Thoracic aorta (tissue), 2 donors: ENCODE measurements around the gene RETREG1. TPM values are rescaled to one million over a fixed set of nuclear protein-coding genes. Genes with fewer than 3 reads are reported as not detected.

ENCODE experiments used
- ATAC-seq: fragments of 150-250 bp; one replicate; pipeline ENCODE4 v1.8.0; 2017; ENCODE audit warnings: low read depth; ENCODE audit not compliant: insufficient number of reproducible peaks, low FRiP score
- DNase-seq: peaks from one replicate; pipeline ENCODE4 v3.0.0-alpha.2; 2020; ENCODE audit warnings: low spot score
- H3K27ac ChIP-seq, 2 donors: fragments of 200-600 bp; sonication (generic); 1 replicate in 1 of 2; 2 replicates in 1 of 2; pipeline ENCODE4 v1.5.1; 2016; ENCODE audit warnings: mild to moderate bottlenecking in 2 of 2, moderate library complexity in 2 of 2
- H3K27me3 ChIP-seq: fragments of 200-600 bp; sonication (generic); replicated peaks from 2 replicates; pipeline ENCODE4 v1.6.0; 2016; ENCODE audit warnings: mild to moderate bottlenecking; ENCODE audit not compliant: insufficient read depth
- H3K36me3 ChIP-seq: fragments of 200-600 bp; sonication (generic); one replicate; pipeline ENCODE4 v1.5.1; 2016
- H3K4me1 ChIP-seq, 2 donors: fragments of 200-600 bp; sonication (generic); 1 replicate in 1 of 2; 2 replicates in 1 of 2; pipeline versions ENCODE4 v1.5.1 to v1.6.0; 2016; ENCODE audit warnings: low read depth in 2 of 2, mild to moderate bottlenecking in 1 of 2; ENCODE audit not compliant: control insufficient read depth in 1 of 2
- H3K4me3 ChIP-seq: fragments of 200-600 bp; sonication (generic); 2 replicates; pipeline ENCODE4 v1.5.1; 2016; ENCODE audit warnings: mild to moderate bottlenecking
- H3K9me3 ChIP-seq: fragments of 200-600 bp; sonication (generic); 2 replicates; pipeline ENCODE4 v1.5.1; 2016
- CTCF ChIP-seq: fragments of 200-600 bp; sonication (generic); IDR thresholded peaks from one replicate; pipeline ENCODE4 v1.5.1; 2019; ENCODE audit warnings: antibody characterized with exemption
- total RNA-seq, 2 donors: library from RNA; depleted of rRNA; stranded (reverse); fragments of >200 nt; gene quantifications; one replicate each; pipeline versions ENCODE4 v1.1.0 to v1.2.3, GENCODE V29; 2016

RETREG1 gene
- total RNA-seq, 2 donors from 2014 or later = 3.8 to 6.5 TPM

DNA sequence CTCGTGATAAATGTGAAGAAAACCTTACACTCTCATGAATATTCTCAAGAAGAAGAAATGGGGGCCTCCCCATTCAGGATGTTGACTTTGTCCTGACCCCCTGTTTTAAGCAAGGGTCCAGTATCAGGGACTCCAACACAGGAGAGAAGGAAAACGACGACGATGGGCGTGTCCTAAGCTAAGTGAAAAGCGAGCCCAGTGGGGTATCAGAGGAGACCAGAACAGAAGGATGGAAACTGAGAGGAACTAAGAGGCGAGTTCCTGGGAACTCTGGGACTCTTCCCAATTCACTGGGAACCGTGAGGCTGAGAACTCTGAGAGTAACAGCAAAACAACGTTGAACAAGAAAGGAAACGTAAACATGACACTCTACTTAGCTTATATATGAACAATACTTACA is 14.6 kb downstream of the RETREG1 start:
- ATAC-seq = no peak
- H3K27me3 ChIP-seq = no peaks in the 10 kb centered on the region
- no peaks in the 10 kb centered on the region for H3K36me3 ChIP-seq
- no peaks in the 10 kb centered on the region for H3K9me3 ChIP-seq
- H3K4me3 ChIP-seq = no peak overlapping the region
- no peak for TF ChIP-seq CTCF
- no peaks in the 10 kb centered on the region for H3K4me1 ChIP-seq
- H3K27ac ChIP-seq = no peak overlapping the region
- DNase-seq = no peak

DNA sequence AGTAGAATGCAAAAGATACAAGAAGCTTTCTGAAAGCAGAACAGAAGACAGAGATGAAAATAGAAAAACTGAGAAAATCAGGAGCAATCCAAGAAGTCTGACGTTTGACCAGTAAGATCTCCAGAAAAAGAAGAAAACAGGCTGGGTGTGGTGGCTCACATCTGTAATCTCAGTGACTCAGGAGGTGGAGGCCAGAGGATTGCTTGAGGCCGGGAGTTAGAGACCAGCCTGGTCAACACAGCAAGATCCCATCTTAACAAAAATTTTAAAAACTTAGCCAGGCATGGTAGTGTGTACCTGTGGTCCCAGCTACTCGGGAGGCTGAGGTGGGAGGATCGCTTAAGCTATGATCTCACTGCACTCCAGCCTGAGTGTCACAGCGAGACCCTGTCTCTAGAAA is 15.9 kb downstream of the RETREG1 start:
- H3K36me3 ChIP-seq = no peaks in the 10 kb centered on the region
- no peak for ATAC-seq
- no peak overlapping the region for H3K27ac ChIP-seq
- no peaks in the 10 kb centered on the region for H3K9me3 ChIP-seq
- TF ChIP-seq CTCF = no peak
- no peak overlapping the region for H3K4me3 ChIP-seq
- DNase-seq = no peak
- H3K4me1 ChIP-seq = no peaks in the 10 kb centered on the region
- H3K27me3 ChIP-seq = no peaks in the 10 kb centered on the region

DNA sequence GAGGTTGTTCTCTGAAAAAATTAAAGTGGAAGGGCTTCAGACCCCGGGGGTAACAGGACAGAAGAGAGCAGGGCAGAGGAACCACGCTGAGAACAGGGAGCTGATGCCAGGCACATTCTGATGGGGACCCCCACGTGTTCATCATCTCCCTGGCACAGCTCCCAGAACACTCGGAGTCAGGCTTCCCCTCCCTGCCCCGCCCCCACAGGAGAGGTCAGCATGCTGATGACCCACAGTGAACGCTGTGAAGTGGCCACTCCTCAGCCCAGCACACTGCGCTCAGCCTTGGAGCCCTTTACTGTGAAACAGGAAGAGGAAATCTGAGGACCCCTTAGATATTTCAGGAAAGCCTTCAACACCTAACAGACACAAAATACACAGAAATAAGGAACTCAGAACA is 16.4 kb downstream of the RETREG1 start:
- DNase-seq (no peak), ATAC-seq (no peak)
- Histone ChIP-seq H3K36me3 (no peaks in the 10 kb centered on the region), H3K27ac (no peak overlapping the region), H3K4me3 (no peak overlapping the region), H3K4me1 (no peaks in the 10 kb centered on the region), H3K27me3 (no peaks in the 10 kb centered on the region), H3K9me3 (no peaks in the 10 kb centered on the region)
- TF ChIP-seq CTCF = no peak

DNA sequence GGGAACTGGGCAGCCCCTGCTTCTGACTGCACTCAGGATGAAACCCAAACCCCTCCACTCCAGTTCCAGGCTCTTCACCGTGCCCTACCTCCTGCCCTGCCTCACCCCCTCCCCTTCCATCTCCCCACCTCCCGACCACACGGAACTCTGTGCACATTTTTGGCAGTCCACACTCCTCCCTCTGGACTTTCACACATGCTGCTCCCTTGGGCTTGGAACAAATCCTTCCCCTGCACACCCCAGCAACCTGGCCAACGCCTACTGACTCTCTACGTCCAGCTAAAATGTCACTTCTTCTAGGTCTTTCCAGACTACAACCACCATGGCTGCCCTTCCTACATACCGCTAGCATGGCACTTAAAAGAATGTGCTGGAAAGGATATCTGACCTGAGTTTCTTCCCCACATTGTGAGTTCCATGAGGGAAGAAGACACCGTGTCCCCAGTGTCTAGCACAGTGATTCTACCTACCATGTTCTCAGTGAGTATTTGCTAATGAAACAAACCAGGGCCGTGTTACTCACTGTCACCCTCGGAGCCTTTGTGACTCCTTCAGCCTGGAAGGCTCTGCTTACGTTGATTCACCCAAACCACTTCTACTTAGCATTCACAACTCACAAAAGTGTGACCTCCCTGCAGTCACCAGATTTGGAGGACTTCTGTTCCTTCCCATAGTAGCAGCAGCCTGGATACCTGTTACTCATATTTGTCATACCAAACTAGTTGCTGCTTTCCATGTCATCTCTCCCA is 18.7 kb downstream of the RETREG1 start:
- Histone ChIP-seq H3K4me3 (no peak overlapping the region), H3K36me3 (no peaks in the 10 kb centered on the region), H3K9me3 (no peaks in the 10 kb centered on the region), H3K27ac (no peak overlapping the region), H3K27me3 (no peaks in the 10 kb centered on the region), H3K4me1 (no peaks in the 10 kb centered on the region)
- TF ChIP-seq CTCF = no peak
- DNase-seq (no peak), ATAC-seq (no peak)

DNA sequence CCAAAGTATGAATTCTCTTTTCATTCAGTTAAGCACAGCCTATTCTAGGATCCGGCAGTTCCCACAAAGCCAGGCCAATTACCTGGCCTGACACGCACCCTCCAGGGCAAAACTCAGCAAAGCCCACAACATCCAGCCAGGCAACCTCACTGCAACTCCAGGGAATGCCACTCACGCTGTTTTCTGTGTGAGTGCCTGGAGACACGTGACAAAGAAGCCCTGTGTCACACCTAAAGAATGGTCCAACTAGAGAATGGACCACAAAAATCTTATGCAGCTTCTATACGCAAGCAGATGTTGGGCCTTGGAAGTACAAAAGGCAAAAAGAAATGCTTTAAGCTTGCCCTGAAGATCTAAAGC is 20.2 kb downstream of the RETREG1 start:
- Histone ChIP-seq H3K36me3 (no peaks in the 10 kb centered on the region), H3K27ac (no peak overlapping the region), H3K4me3 (no peak overlapping the region), H3K9me3 (no peaks in the 10 kb centered on the region), H3K27me3 (no peaks in the 10 kb centered on the region), H3K4me1 (no peaks in the 10 kb centered on the region)
- no peak for TF ChIP-seq CTCF
- DNase-seq = no peak
- no peak for ATAC-seq
